Endothelial cell of umbilical vein (primary cell): Measurements from ENCODE around the gene UNCX.

Experiments
- EZH2 ChIP-seq: IDR thresholded peaks from 2 replicates; pipeline ENCODE4 v1.6.1; 2012; ENCODE audit warnings: borderline replicate concordance, low read depth, mild to moderate bottlenecking, moderate library complexity, low read length, inconsistent platforms; ENCODE audit not compliant: severe bottlenecking
- FOS ChIP-seq: IDR thresholded peaks from 2 replicates; pipeline ENCODE4 v1.6.1; 2011; ENCODE audit warnings: mild to moderate bottlenecking, low read length, moderate library complexity, borderline replicate concordance; ENCODE audit not compliant: insufficient read depth
- GATA2 ChIP-seq: IDR thresholded peaks from 2 replicates; pipeline ENCODE4 v1.7.0; 2011; ENCODE audit warnings: low read depth, mild to moderate bottlenecking, moderate library complexity, mixed read lengths, low read length; ENCODE audit not compliant: insufficient read length, insufficient read depth
- JUN ChIP-seq: IDR thresholded peaks from 2 replicates; pipeline ENCODE4 v1.6.1; 2011; ENCODE audit warnings: borderline replicate concordance, low read depth; ENCODE audit not compliant: insufficient read length, insufficient read depth
- MYC ChIP-seq: IDR thresholded peaks from one replicate; pipeline ENCODE4 v1.6.1; 2011; ENCODE audit warnings: mild to moderate bottlenecking, low read depth, low read length
- POLR2A ChIP-seq: IDR thresholded peaks from 2 replicates; pipeline ENCODE4 v1.6.1; 2012; ENCODE audit warnings: low read depth, mild to moderate bottlenecking, control low read depth, low read length
- POLR2AphosphoS5 ChIP-seq: IDR thresholded peaks from 2 replicates; pipeline ENCODE4 v1.6.1; 2012; ENCODE audit warnings: low read depth, mild to moderate bottlenecking, control low read depth, low read length, moderate library complexity; ENCODE audit not compliant: insufficient read depth
- TF ChIP-seq, protein P1 (sequence below), 2 donors: IDR thresholded peaks; 1 replicate in 1 of 2; 2 replicates in 1 of 2; pipeline ENCODE4 v1.5.1; 2011; ENCODE audit warnings: low read length in 2 of 2, mild to moderate bottlenecking in 2 of 2, moderate library complexity in 2 of 2, control low read depth in 1 of 2, inconsistent platforms in 1 of 2, low read depth in 1 of 2; ENCODE audit not compliant: insufficient read depth in 1 of 2; ENCODE audit errors: extremely low read depth in 1 of 2
- TF ChIP-seq, protein P2 (sequence below): IDR thresholded peaks from 2 replicates; pipeline ENCODE4 v1.6.1; 2011; ENCODE audit not compliant: insufficient read depth, insufficient read length

DNA sequence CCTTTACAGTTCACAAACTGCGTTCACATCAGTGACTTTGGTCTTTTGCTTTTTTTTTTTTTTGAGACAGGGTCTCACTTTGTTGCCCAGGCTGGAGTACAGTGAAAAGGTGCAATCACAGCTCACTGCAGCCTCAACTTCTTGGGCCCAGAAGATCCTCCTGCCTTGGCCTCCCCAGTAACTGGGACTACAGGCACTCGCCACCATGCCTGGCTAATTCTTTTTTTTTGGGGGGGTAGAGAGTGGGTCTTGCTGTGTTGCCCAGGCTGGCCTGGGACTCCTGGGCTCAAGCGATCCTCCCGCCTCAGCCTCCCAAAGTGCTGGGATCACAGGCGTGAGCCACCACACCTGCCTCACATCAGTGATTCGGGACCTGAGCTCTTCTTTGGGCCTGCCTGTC is 35.7 kb upstream of the UNCX start:
- TF ChIP-seq, protein P1, sequence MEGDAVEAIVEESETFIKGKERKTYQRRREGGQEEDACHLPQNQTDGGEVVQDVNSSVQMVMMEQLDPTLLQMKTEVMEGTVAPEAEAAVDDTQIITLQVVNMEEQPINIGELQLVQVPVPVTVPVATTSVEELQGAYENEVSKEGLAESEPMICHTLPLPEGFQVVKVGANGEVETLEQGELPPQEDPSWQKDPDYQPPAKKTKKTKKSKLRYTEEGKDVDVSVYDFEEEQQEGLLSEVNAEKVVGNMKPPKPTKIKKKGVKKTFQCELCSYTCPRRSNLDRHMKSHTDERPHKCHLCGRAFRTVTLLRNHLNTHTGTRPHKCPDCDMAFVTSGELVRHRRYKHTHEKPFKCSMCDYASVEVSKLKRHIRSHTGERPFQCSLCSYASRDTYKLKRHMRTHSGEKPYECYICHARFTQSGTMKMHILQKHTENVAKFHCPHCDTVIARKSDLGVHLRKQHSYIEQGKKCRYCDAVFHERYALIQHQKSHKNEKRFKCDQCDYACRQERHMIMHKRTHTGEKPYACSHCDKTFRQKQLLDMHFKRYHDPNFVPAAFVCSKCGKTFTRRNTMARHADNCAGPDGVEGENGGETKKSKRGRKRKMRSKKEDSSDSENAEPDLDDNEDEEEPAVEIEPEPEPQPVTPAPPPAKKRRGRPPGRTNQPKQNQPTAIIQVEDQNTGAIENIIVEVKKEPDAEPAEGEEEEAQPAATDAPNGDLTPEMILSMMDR (IDR thresholded peaks at IDR 0.05; ENCODE audit: extremely low read depth in 1 of 2, insufficient read depth in 1 of 2, low read depth in 1 of 2, low read length in 2 of 2): no peak
- TF ChIP-seq POLR2AphosphoS5: no peak
- TF ChIP-seq EZH2: no peak
- TF ChIP-seq POLR2A: no peak
- no peak for TF ChIP-seq GATA2
- no peak for TF ChIP-seq FOS
- TF ChIP-seq, protein P2, sequence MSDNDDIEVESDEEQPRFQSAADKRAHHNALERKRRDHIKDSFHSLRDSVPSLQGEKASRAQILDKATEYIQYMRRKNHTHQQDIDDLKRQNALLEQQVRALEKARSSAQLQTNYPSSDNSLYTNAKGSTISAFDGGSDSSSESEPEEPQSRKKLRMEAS: no peak
- no peak for TF ChIP-seq MYC
- TF ChIP-seq JUN: no peak
